Measurements from ENCODE around the gene IL6R.

- TF ChIP-seq CTCF (IDR thresholded peaks at IDR 0.05) (peak; percentile 90 to 98 (median 96)), POLR2A (IDR thresholded peaks at IDR 0.05) (no peak)
These were observed 74.8 kb downstream of the IL6R start for GRCh38 chr1:154479764-154480421.
